HG03442 (cell line): ENCODE measurements around the gene TCF4.
A peak's percentile ranks its signal among the peaks of the same experiment; 100 is the strongest.

Experiments used
- ATAC-seq: cut with Tn5 transposase; IDR thresholded peaks from one replicate; pipeline ENCODE4 v1.9.1; 2021; ENCODE audit warnings: mild to moderate bottlenecking, moderate library complexity; ENCODE audit not compliant: unreplicated experiment

TCF4 gene

GRCh38 chr18:55310863-55311262, 277.1 kb downstream of the TCF4 start:
- no peak for ATAC-seq

GRCh38 chr18:55310044-55310676, 277.8 kb downstream of the TCF4 start:
- ATAC-seq: no peak

GRCh38 chr18:55309249-55309648, 278.7 kb downstream of the TCF4 start:
- ATAC-seq: no peak

GRCh38 chr18:55307505-55307904, 280.5 kb downstream of the TCF4 start:
- peak; percentile 39 for ATAC-seq

GRCh38 chr18:55306359-55307024, 281.5 kb downstream of the TCF4 start:
- no peak for ATAC-seq

GRCh38 chr18:55302167-55302833, 285.7 kb downstream of the TCF4 start:
- no peak for ATAC-seq

GRCh38 chr18:55301824-55302166, 286.2 kb downstream of the TCF4 start:
- ATAC-seq: no peak

- no peak for ATAC-seq
Observed at GRCh38 chr18:55300936-55301531, 287.0 kb downstream of the TCF4 start.

GRCh38 chr18:55300421-55300935, 287.5 kb downstream of the TCF4 start:
- no peak for ATAC-seq

GRCh38 chr18:55296778-55297177, 291.2 kb downstream of the TCF4 start:
- ATAC-seq: no peak

- ATAC-seq: no peak
Observed at GRCh38 chr18:55296115-55296514, 291.9 kb downstream of the TCF4 start.

GRCh38 chr18:55290898-55291297, 297.1 kb downstream of the TCF4 start:
- no peak for ATAC-seq

GRCh38 chr18:55289775-55290174, 298.2 kb downstream of the TCF4 start:
- ATAC-seq: peak; percentile 82

- no peak for ATAC-seq
Observed at GRCh38 chr18:55289048-55289447, 298.9 kb downstream of the TCF4 start.

GRCh38 chr18:55287935-55288868, 299.8 kb downstream of the TCF4 start:
- no peak for ATAC-seq

- no peak for ATAC-seq
Observed at GRCh38 chr18:55287149-55287806, 300.7 kb downstream of the TCF4 start.

GRCh38 chr18:55286257-55286825, 301.7 kb downstream of the TCF4 start:
- ATAC-seq: no peak

GRCh38 chr18:55284614-55285013, 303.4 kb downstream of the TCF4 start:
- ATAC-seq: no peak

- ATAC-seq: peak; percentile 69
Observed at GRCh38 chr18:55283309-55283708, 304.7 kb downstream of the TCF4 start.

GRCh38 chr18:55280503-55280902, 307.5 kb downstream of the TCF4 start:
- no peak for ATAC-seq
